Astrocyte (in vitro differentiated cells and primary cell): ENCODE results near the gene DHFR2. TPM values are rescaled to one million over a fixed set of nuclear protein-coding genes. Genes with fewer than 3 reads are reported as not detected.

ENCODE experiments used
- DNase-seq: peaks from one replicate; pipeline ENCODE4 v3.0.0-alpha.2; 2010; ENCODE audit warnings: low read depth
- FAIRE-seq: peaks from 2 replicates; lab custom pipeline; 2011; peaks lifted over from hg19 to GRCh38; lab: Jason Lieb, UNC
- H2AFZ ChIP-seq: 2 replicates; pipeline ENCODE4 v1.6.0; 2012; ENCODE audit warnings: low read depth, low read length, inconsistent platforms
- H3K27ac ChIP-seq: 2 replicates; pipeline ENCODE4 v1.5.1; 2011; ENCODE audit warnings: low read depth, low read length, inconsistent platforms
- H3K27me3 ChIP-seq: 2 replicates; pipeline ENCODE4 v1.6.0; 2011; ENCODE audit warnings: low read length, inconsistent platforms; ENCODE audit not compliant: insufficient read depth
- H3K36me3 ChIP-seq: 2 replicates; pipeline ENCODE4 v1.5.1; 2011; ENCODE audit warnings: low read length, inconsistent platforms; ENCODE audit not compliant: insufficient read depth
- H3K4me1 ChIP-seq: 2 replicates; pipeline ENCODE4 v1.5.1; 2011; ENCODE audit warnings: low read length, inconsistent platforms; ENCODE audit not compliant: insufficient read depth
- H3K4me2 ChIP-seq: 2 replicates; pipeline ENCODE4 v1.6.0; 2012; ENCODE audit warnings: low read length, inconsistent platforms
- H3K4me3 ChIP-seq: 2 replicates; pipeline ENCODE4 v1.5.1; 2011; ENCODE audit warnings: low read depth, mild to moderate bottlenecking, low read length, inconsistent platforms; ENCODE audit not compliant: insufficient read depth
- H3K79me2 ChIP-seq: 2 replicates; pipeline ENCODE4 v1.6.0; 2012; ENCODE audit warnings: mild to moderate bottlenecking, low read length, inconsistent platforms; ENCODE audit not compliant: insufficient read depth
- H3K9ac ChIP-seq: 2 replicates; pipeline ENCODE4 v1.6.0; 2012; ENCODE audit warnings: mild to moderate bottlenecking, low read length, inconsistent platforms
- H3K9me3 ChIP-seq: 2 replicates; pipeline ENCODE4 v1.5.1; 2012; ENCODE audit warnings: low read depth, mild to moderate bottlenecking, low read length, inconsistent platforms; ENCODE audit not compliant: insufficient read depth
- H4K20me1 ChIP-seq: 2 replicates; pipeline ENCODE4 v1.6.0; 2012; ENCODE audit warnings: low read length, inconsistent platforms; ENCODE audit not compliant: insufficient read depth
- H3K27ac Mint-ChIP-seq: one replicate; pipeline ENCODE4 v1.8.0; 2021; ENCODE audit warnings: mild to moderate bottlenecking, mixed read lengths; ENCODE audit not compliant: unreplicated experiment
- H3K27me3 Mint-ChIP-seq: one replicate; pipeline ENCODE4 v1.8.0; 2021; ENCODE audit warnings: low read depth, mixed read lengths; ENCODE audit not compliant: unreplicated experiment
- H3K36me3 Mint-ChIP-seq: one replicate; pipeline ENCODE4 v1.8.0; 2021; ENCODE audit warnings: low read depth, mixed read lengths; ENCODE audit not compliant: unreplicated experiment
- H3K4me1 Mint-ChIP-seq: one replicate; pipeline ENCODE4 v1.8.0; 2021; ENCODE audit warnings: low read depth, mixed read lengths; ENCODE audit not compliant: unreplicated experiment
- H3K4me3 Mint-ChIP-seq: one replicate; pipeline ENCODE4 v1.8.0; 2021; ENCODE audit warnings: mild to moderate bottlenecking, moderate library complexity, mixed read lengths; ENCODE audit not compliant: unreplicated experiment
- H3K9me3 Mint-ChIP-seq: one replicate; pipeline ENCODE4 v1.8.0; 2021; ENCODE audit warnings: mild to moderate bottlenecking, mixed read lengths; ENCODE audit not compliant: unreplicated experiment
- EZH2 ChIP-seq: IDR thresholded peaks from 2 replicates; pipeline ENCODE4 v1.6.1; 2012; ENCODE audit warnings: mild to moderate bottlenecking, low read length, inconsistent platforms; ENCODE audit not compliant: insufficient read depth
- total RNA-seq: library from RNA; stranded (reverse); gene quantifications from 2 replicates; pipeline ENCODE4 v1.2.1, GENCODE V29; 2021
- TF ChIP-seq, protein P1 (sequence below): IDR thresholded peaks from 2 replicates; pipeline ENCODE4 v1.5.1; 2011; ENCODE audit warnings: low read depth, mild to moderate bottlenecking, inconsistent platforms, low read length, moderate library complexity; ENCODE audit not compliant: insufficient read depth

DHFR2 gene
- total RNA-seq, 1 donor from 2014 or later = 3.4 TPM

- H3K9ac ChIP-seq = peak overlapping the region; percentile 97
- H3K36me3 ChIP-seq = peaks cover 6% of the 10 kb centered on the region
- H3K79me2 ChIP-seq = peaks cover 26% of the 10 kb centered on the region
- peak overlapping the region; percentile 95 for H3K4me3 ChIP-seq
- H3K4me3 Mint-ChIP-seq = peak overlapping the region; percentile 99
- peaks cover 7% of the 10 kb centered on the region for H3K4me1 ChIP-seq
- peak overlapping the region; percentile 93 for H3K4me2 ChIP-seq
- H3K27ac Mint-ChIP-seq = peak overlapping the region; percentile 100
- H3K4me1 Mint-ChIP-seq = peaks cover 7% of the 10 kb centered on the region
- H3K36me3 Mint-ChIP-seq = peaks cover 2% of the 10 kb centered on the region
- TF ChIP-seq EZH2 = no peak
- TF ChIP-seq, protein P1, sequence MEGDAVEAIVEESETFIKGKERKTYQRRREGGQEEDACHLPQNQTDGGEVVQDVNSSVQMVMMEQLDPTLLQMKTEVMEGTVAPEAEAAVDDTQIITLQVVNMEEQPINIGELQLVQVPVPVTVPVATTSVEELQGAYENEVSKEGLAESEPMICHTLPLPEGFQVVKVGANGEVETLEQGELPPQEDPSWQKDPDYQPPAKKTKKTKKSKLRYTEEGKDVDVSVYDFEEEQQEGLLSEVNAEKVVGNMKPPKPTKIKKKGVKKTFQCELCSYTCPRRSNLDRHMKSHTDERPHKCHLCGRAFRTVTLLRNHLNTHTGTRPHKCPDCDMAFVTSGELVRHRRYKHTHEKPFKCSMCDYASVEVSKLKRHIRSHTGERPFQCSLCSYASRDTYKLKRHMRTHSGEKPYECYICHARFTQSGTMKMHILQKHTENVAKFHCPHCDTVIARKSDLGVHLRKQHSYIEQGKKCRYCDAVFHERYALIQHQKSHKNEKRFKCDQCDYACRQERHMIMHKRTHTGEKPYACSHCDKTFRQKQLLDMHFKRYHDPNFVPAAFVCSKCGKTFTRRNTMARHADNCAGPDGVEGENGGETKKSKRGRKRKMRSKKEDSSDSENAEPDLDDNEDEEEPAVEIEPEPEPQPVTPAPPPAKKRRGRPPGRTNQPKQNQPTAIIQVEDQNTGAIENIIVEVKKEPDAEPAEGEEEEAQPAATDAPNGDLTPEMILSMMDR = no peak
- no peak for DNase-seq
- H3K9me3 Mint-ChIP-seq = no peaks in the 10 kb centered on the region
- no peaks in the 10 kb centered on the region for H3K27me3 Mint-ChIP-seq
- H4K20me1 ChIP-seq = no peaks in the 10 kb centered on the region
- no peak for FAIRE-seq
- peak overlapping the region; percentile 82 for H2AFZ ChIP-seq
- H3K27ac ChIP-seq = peak overlapping the region; percentile 99
- no peaks in the 10 kb centered on the region for H3K27me3 ChIP-seq
- H3K9me3 ChIP-seq = no peaks in the 10 kb centered on the region
These were observed 892 bp upstream of the DHFR2 start for GRCh38 chr3:94063496-94064119.

DNA sequence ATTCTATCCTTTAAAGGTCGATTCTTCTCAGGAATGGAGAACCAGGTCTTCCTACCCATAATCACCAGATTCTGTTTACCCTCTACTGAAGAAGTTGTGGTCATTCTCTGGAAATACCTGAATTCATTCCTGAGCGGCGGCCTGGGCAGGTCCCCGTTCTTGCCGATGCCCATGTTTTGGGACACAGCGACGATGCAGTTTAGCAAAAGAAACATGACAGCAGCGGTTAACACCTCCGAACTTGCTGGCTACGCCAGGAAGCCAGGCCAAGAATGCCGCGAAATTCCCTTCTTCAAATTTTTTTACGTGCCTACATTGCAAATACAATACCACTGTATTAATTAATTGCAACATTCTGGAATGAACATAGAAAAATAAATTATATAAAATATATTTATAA, 1.4 kb downstream of the DHFR2 start:
- TF ChIP-seq, protein P1 = no peak
- TF ChIP-seq EZH2 = no peak
- Histone ChIP-seq H3K9ac (no peak overlapping the region), H3K36me3 (peaks cover 2% of the 10 kb centered on the region), H3K9me3 (no peaks in the 10 kb centered on the region), H3K4me3 (no peak overlapping the region), H3K4me2 (no peak overlapping the region), H3K27ac (no peak overlapping the region), H3K79me2 (peaks cover 26% of the 10 kb centered on the region), H2AFZ (no peak overlapping the region), H4K20me1 (no peaks in the 10 kb centered on the region), H3K4me1 (peaks cover 7% of the 10 kb centered on the region), H3K27me3 (no peaks in the 10 kb centered on the region)
- Mint-ChIP-seq H3K9me3 (no peaks in the 10 kb centered on the region), H3K4me3 (no peak overlapping the region), H3K36me3 (no peaks in the 10 kb centered on the region), H3K4me1 (peaks cover 7% of the 10 kb centered on the region), H3K27ac (no peak overlapping the region), H3K27me3 (no peaks in the 10 kb centered on the region)
- DNase-seq (no peak), FAIRE-seq (no peak)

DNA sequence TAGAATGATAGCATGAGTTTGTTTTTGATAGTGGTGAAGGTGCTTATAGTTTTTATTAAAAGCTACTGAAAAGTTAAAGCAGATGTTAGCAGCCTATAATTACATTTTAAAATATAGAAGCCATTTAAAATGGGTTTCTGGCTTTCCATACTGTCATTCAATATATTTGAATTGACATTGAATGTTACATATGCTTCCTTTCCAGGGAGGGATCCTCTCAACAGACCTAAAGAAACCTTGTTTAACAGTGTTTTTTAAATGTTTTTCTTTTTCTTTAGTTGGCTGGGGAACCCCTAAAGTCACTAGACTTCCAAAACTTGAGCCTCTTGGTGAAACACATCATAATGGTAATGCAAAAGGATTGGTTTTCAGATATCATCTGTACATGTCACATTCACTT, 12.2 kb downstream of the DHFR2 start:
- Histone ChIP-seq H3K27me3 (no peaks in the 10 kb centered on the region), H3K4me3 (no peak overlapping the region), H2AFZ (no peak overlapping the region), H3K9ac (no peak overlapping the region), H3K36me3 (no peaks in the 10 kb centered on the region), H3K4me1 (no peaks in the 10 kb centered on the region), H3K27ac (no peak overlapping the region), H3K79me2 (no peaks in the 10 kb centered on the region), H3K9me3 (no peaks in the 10 kb centered on the region), H4K20me1 (no peaks in the 10 kb centered on the region), H3K4me2 (no peak overlapping the region)
- Mint-ChIP-seq H3K27ac (no peak overlapping the region), H3K4me3 (no peak overlapping the region), H3K4me1 (no peaks in the 10 kb centered on the region), H3K27me3 (no peaks in the 10 kb centered on the region), H3K36me3 (no peaks in the 10 kb centered on the region), H3K9me3 (no peaks in the 10 kb centered on the region)
- TF ChIP-seq EZH2 = no peak
- TF ChIP-seq, protein P1 = no peak
- DNase-seq = no peak
- FAIRE-seq = no peak
